IgD-negative memory B cell (primary cell): ENCODE measurements around the gene RBBP4. TPM values are rescaled to one million over a fixed set of nuclear protein-coding genes. Genes with fewer than 3 reads are reported as not detected.
"Not testable (repeated sequence)": the region's sequence is repeated elsewhere in the genome, so short reads cannot be mapped to it uniquely, and the experiment has no call there.

Experiments
- H3K27ac Mint-ChIP-seq, 3 donors: one replicate each; pipeline ENCODE4 v1.8.0; 2020 to 2022; ENCODE audit warnings: mild to moderate bottlenecking in 3 of 3, mixed read lengths in 3 of 3, moderate library complexity in 1 of 3
- H3K27me3 Mint-ChIP-seq: one replicate; pipeline ENCODE4 v1.8.0; 2021; ENCODE audit warnings: mixed read lengths
- H3K36me3 Mint-ChIP-seq: one replicate; pipeline ENCODE4 v1.8.0; 2020; ENCODE audit warnings: mild to moderate bottlenecking, mixed read lengths
- H3K4me1 Mint-ChIP-seq, 3 donors: one replicate each; pipeline ENCODE4 v1.8.0; 2020 to 2022; ENCODE audit warnings: mixed read lengths in 3 of 3, mild to moderate bottlenecking in 1 of 3
- H3K4me3 Mint-ChIP-seq, 4 donors: one replicate each; pipeline ENCODE4 v1.8.0; 2020 to 2022; ENCODE audit warnings: mild to moderate bottlenecking in 4 of 4, mixed read lengths in 4 of 4, moderate library complexity in 3 of 4
- H3K9me3 Mint-ChIP-seq, 3 donors: one replicate each; pipeline ENCODE4 v1.8.0; 2020 to 2021; ENCODE audit warnings: mixed read lengths in 3 of 3, mild to moderate bottlenecking in 1 of 3
- polyA plus RNA-seq: library from polyadenylated mRNA; unstranded; fragments of 300-500 nt; fragmentation: Illumina TruSeq; gene quantifications from one replicate; pipeline ENCODE4 v1.2.3, GENCODE V29; 2021

RBBP4 gene
- polyA plus RNA-seq, 1 donor from 2014 or later = 227 TPM

DNA sequence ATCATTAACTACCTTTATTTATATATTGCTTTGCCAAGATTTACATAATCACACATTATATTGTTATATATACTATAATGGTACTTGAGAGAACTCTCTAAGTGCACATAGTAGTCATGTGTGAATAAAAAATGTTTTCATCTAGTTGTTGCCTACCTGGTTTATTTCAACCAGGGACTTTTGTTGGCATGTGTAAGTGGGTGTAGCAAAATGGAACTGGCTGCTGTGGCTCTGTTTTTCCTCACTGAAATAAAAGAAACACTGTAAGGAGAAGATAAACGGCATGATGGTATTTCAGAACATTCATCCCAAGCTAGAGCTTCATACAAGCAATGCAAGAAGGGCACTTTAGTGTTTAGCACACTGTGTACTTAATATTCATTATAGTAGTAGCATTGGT is 14.9 kb downstream of the RBBP4 start:
- H3K27me3 Mint-ChIP-seq = no peaks in the 10 kb centered on the region
- H3K4me1 Mint-ChIP-seq = peaks cover 5 to 8% (median 6%) of the 10 kb centered on the region in 3 donors
- no peak overlapping the region for H3K4me3 Mint-ChIP-seq
- peaks cover 4% of the 10 kb centered on the region for H3K36me3 Mint-ChIP-seq
- no peak overlapping the region for H3K27ac Mint-ChIP-seq
- H3K9me3 Mint-ChIP-seq = no peaks in the 10 kb centered on the region

GRCh38 chr1:32666901-32667566 is 16.0 kb downstream of the RBBP4 start:
- H3K27me3 Mint-ChIP-seq = no peaks in the 10 kb centered on the region
- no peak overlapping the region for H3K4me3 Mint-ChIP-seq

DNA sequence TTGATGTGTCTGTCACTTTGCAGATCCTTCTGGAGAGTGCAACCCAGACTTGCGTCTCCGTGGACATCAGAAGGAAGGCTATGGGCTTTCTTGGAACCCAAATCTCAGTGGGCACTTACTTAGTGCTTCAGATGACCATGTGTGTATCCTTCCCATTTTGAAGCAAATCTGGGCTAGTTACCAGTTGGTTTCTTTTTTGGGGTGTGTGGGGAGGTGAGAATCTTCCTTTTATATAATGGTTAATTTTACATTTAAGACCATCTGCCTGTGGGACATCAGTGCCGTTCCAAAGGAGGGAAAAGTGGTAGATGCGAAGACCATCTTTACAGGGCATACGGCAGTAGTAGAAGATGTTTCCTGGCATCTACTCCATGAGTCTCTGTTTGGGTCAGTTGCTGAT is 17.7 kb downstream of the RBBP4 start:
- not testable (repeated sequence) for H3K27ac Mint-ChIP-seq, H3K36me3 Mint-ChIP-seq, H3K4me1 Mint-ChIP-seq, H3K27me3 Mint-ChIP-seq, H3K9me3 Mint-ChIP-seq
- peak overlapping the region in 1 of 4 donors; percentile 22 for H3K4me3 Mint-ChIP-seq

More at GRCh38 chr1:32666901-32667566, 16.0 kb downstream of the RBBP4 start:
- Mint-ChIP-seq H3K4me1 (peaks cover 0 to 3% (median 0%) of the 10 kb centered on the region in 3 donors), H3K9me3 (no peaks in the 10 kb centered on the region), H3K27ac (no peak overlapping the region), H3K36me3 (no peaks in the 10 kb centered on the region)

GRCh38 chr1:32676945-32677344 is 25.9 kb downstream of the RBBP4 start:
- Mint-ChIP-seq H3K4me3 (no peak overlapping the region), H3K27me3 (no peaks in the 10 kb centered on the region), H3K36me3 (peaks cover 10% of the 10 kb centered on the region), H3K4me1 (peaks cover 0 to 2% (median 0%) of the 10 kb centered on the region in 3 donors), H3K9me3 (no peaks in the 10 kb centered on the region), H3K27ac (no peak overlapping the region)

DNA sequence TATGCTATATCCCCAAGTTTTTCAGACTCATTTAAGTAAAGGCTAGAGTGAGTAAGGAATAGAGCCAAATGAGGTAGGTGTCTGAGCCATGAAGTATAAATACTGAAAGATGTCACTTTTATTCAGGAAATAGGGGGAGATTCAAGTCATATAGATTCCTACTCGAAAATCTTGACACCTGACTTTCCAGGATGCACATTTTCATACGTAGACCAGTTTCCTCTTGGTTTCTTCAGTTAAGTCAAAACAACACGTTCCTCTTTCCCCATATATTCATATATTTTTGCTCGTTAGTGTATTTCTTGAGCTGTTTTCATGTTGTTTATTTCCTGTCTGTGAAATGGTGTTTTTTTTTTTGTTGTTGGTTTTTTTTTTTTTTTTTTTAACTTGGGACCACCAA is 29.0 kb downstream of the RBBP4 start:
- not testable (repeated sequence) for H3K36me3 Mint-ChIP-seq, H3K4me3 Mint-ChIP-seq, H3K9me3 Mint-ChIP-seq, H3K27me3 Mint-ChIP-seq, H3K4me1 Mint-ChIP-seq
- H3K27ac Mint-ChIP-seq = peak overlapping the region in 1 of 3 donors; percentile 23

- Mint-ChIP-seq H3K4me1 (peaks cover 0 to 2% (median 0%) of the 10 kb centered on the region in 3 donors), H3K27me3 (no peaks in the 10 kb centered on the region), H3K4me3 (no peak overlapping the region), H3K27ac (peak overlapping the region in 2 of 3 donors; percentile 23 to 43), H3K36me3 (peaks cover 1% of the 10 kb centered on the region), H3K9me3 (no peaks in the 10 kb centered on the region)
Observed at GRCh38 chr1:32680642-32681041, 29.6 kb downstream of the RBBP4 start.

- peaks cover 0 to 2% (median 0%) of the 10 kb centered on the region in 3 donors for H3K4me1 Mint-ChIP-seq
- peak overlapping the region in 1 of 3 donors; percentile 43 for H3K27ac Mint-ChIP-seq
- H3K36me3 Mint-ChIP-seq = peaks cover 3% of the 10 kb centered on the region
- no peaks in the 10 kb centered on the region for H3K9me3 Mint-ChIP-seq
- H3K27me3 Mint-ChIP-seq = no peaks in the 10 kb centered on the region
- H3K4me3 Mint-ChIP-seq = no peak overlapping the region
Observed at GRCh38 chr1:32681509-32681908, 30.5 kb downstream of the RBBP4 start.

GRCh38 chr1:32681999-32682398 is 31.0 kb downstream of the RBBP4 start:
- no peak overlapping the region for H3K27ac Mint-ChIP-seq
- no peaks in the 10 kb centered on the region for H3K27me3 Mint-ChIP-seq
- no peak overlapping the region for H3K4me3 Mint-ChIP-seq
- peaks cover 0 to 2% (median 0%) of the 10 kb centered on the region in 3 donors for H3K4me1 Mint-ChIP-seq
- H3K9me3 Mint-ChIP-seq = no peaks in the 10 kb centered on the region
- H3K36me3 Mint-ChIP-seq = peaks cover 4% of the 10 kb centered on the region

DNA sequence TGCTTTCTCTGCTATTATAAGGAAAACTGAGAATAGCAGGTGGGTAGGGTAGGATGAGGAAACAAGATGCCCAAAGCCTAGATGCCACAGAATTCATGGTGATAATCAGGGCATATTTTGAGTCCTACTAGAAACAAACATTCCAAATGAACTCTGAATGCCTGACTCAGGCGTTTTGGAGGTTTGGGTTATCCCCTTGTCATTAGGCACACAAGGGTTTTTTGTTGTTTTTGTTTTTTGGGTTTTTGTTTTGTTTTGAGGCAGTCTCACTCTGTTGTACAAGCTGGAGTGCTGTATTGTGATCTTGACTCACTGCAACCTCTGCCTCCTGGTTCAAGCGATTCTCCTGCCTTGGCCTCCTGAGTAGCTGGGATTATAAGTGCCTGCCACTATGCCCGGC is 32.4 kb downstream of the RBBP4 start:
- H3K27ac Mint-ChIP-seq = no peak overlapping the region
- peaks cover 0 to 2% (median 0%) of the 10 kb centered on the region in 3 donors for H3K4me1 Mint-ChIP-seq
- H3K9me3 Mint-ChIP-seq = no peaks in the 10 kb centered on the region
- no peaks in the 10 kb centered on the region for H3K27me3 Mint-ChIP-seq
- H3K4me3 Mint-ChIP-seq = no peak overlapping the region
- peaks cover 6% of the 10 kb centered on the region for H3K36me3 Mint-ChIP-seq

DNA sequence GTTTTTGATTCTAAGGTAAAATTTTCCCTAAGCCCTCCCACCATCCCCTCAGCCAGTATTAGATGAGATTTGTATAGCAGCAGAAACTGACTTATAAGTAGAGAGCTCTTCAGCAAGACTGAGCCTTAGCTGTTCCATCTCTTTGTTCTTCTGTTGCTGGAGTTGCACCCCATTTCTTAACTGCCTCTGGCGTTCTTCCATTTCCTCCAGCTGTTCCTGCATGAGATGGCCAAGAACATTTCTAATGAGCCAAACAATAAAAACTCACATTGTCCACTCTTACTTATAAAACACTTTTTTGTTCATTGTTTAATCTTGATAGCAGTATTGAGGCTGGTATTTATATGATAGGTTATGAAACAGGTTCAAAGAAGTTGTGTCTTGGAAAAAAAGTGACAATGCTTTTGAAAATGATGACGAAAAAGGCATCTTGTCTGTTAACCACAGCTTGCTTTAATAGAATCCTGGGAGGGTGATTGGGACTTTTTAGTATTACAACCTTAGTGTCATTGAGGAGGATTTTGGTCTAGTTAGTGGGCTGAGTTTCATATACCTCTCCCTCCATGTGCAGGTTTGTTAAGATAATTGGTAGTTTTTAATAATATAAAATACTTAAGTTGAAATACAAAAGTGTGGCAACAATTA is 33.3 kb downstream of the RBBP4 start:
- Mint-ChIP-seq H3K36me3 (peaks cover 7% of the 10 kb centered on the region), H3K9me3 (no peaks in the 10 kb centered on the region), H3K27me3 (no peaks in the 10 kb centered on the region), H3K27ac (peak overlapping the region in 1 of 3 donors; percentile 72), H3K4me1 (peaks cover 0 to 2% (median 0%) of the 10 kb centered on the region in 3 donors), H3K4me3 (no peak overlapping the region)

GRCh38 chr1:32685498-32685897 is 34.5 kb downstream of the RBBP4 start:
- Mint-ChIP-seq H3K27ac (no peak overlapping the region), H3K4me3 (no peak overlapping the region)

GRCh38 chr1:32686387-32686786 is 35.4 kb downstream of the RBBP4 start:
- Mint-ChIP-seq H3K27ac (no peak overlapping the region), H3K4me3 (no peak overlapping the region), H3K27me3 (no peaks in the 10 kb centered on the region), H3K36me3 (peaks cover 5% of the 10 kb centered on the region), H3K4me1 (no peaks in the 10 kb centered on the region), H3K9me3 (no peaks in the 10 kb centered on the region)

More at GRCh38 chr1:32685498-32685897, 34.5 kb downstream of the RBBP4 start:
- Mint-ChIP-seq H3K36me3 (peaks cover 7% of the 10 kb centered on the region), H3K27me3 (no peaks in the 10 kb centered on the region), H3K9me3 (no peaks in the 10 kb centered on the region), H3K4me1 (no peaks in the 10 kb centered on the region)

- no peak overlapping the region for H3K27ac Mint-ChIP-seq
- no peaks in the 10 kb centered on the region for H3K36me3 Mint-ChIP-seq
- H3K27me3 Mint-ChIP-seq = no peaks in the 10 kb centered on the region
- no peaks in the 10 kb centered on the region for H3K9me3 Mint-ChIP-seq
- H3K4me3 Mint-ChIP-seq = no peak overlapping the region
- peaks cover 3 to 7% (median 5%) of the 10 kb centered on the region in 3 donors for H3K4me1 Mint-ChIP-seq
Observed at GRCh38 chr1:32693455-32694174, 42.6 kb downstream of the RBBP4 start.

- H3K27ac Mint-ChIP-seq = no peak overlapping the region
Observed at GRCh38 chr1:32695098-32695904, 44.3 kb downstream of the RBBP4 start.

GRCh38 chr1:32696041-32696440 is 45.0 kb downstream of the RBBP4 start:
- no peaks in the 10 kb centered on the region for H3K36me3 Mint-ChIP-seq
- H3K27me3 Mint-ChIP-seq = no peaks in the 10 kb centered on the region
- no peak overlapping the region for H3K4me3 Mint-ChIP-seq
- H3K4me1 Mint-ChIP-seq = peaks cover 7 to 9% (median 9%) of the 10 kb centered on the region in 3 donors
- H3K27ac Mint-ChIP-seq = no peak overlapping the region
- no peaks in the 10 kb centered on the region for H3K9me3 Mint-ChIP-seq

More at GRCh38 chr1:32695098-32695904, 44.3 kb downstream of the RBBP4 start:
- no peaks in the 10 kb centered on the region for H3K9me3 Mint-ChIP-seq
- H3K4me1 Mint-ChIP-seq = peaks cover 7 to 9% (median 9%) of the 10 kb centered on the region in 3 donors
- H3K36me3 Mint-ChIP-seq = no peaks in the 10 kb centered on the region
- no peak overlapping the region for H3K4me3 Mint-ChIP-seq
- H3K27me3 Mint-ChIP-seq = no peaks in the 10 kb centered on the region
